H1 (cell line): ENCODE results near the gene NOP9. TPM values are rescaled to one million over a fixed set of nuclear protein-coding genes. Genes with fewer than 3 reads are reported as not detected.

ENCODE experiments used
- CTCF ChIA-PET: fragments of 300-600 bp; sonication (Branson Sonifier 250); formaldehyde crosslinking; loops from one replicate; lab custom pipeline; 2021; ENCODE audit not compliant: partially characterized antibody; lab: Charles Lee
- POLR2A ChIA-PET: fragments of 300-600 bp; sonication (Branson Sonifier 250); formaldehyde crosslinking; loops from one replicate; lab custom pipeline; 2021; ENCODE audit warnings: inconsistent platforms; ENCODE audit not compliant: partially characterized antibody; lab: Charles Lee
- DNase-seq, 2 experiments: peaks; one replicate each; pipeline versions ENCODE4 v3.0.0 to v3.0.0-alpha.2; 2010 to 2022; ENCODE audit warnings: low spot score in 2 of 2, low read depth in 1 of 2, mixed read lengths in 1 of 2
- FAIRE-seq: peaks from 2 replicates; lab custom pipeline; 2011; peaks lifted over from hg19 to GRCh38; lab: Jason Lieb, UNC
- H2AFZ ChIP-seq: 2 replicates; pipeline ENCODE4 v1.8.1; 2012; ENCODE audit warnings: low read length, inconsistent platforms
- H2AK5ac ChIP-seq: 2 replicates; pipeline ENCODE4 v1.6.1; 2013; ENCODE audit warnings: low read depth, low read length
- H2BK120ac ChIP-seq: replicated peaks from 2 replicates; pipeline ENCODE3; 2013; ENCODE audit warnings: low read depth, low read length, inconsistent platforms
- H2BK12ac ChIP-seq: 2 replicates; pipeline ENCODE4 v1.6.1; 2013; ENCODE audit warnings: low read depth, low read length
- H2BK15ac ChIP-seq: 2 replicates; pipeline ENCODE4 v1.6.1; 2013; ENCODE audit warnings: low read length
- H2BK20ac ChIP-seq: 2 replicates; pipeline ENCODE4 v1.6.1; 2013; ENCODE audit warnings: low read length
- H2BK5ac ChIP-seq: 2 replicates; pipeline ENCODE4 v1.6.1; 2013; ENCODE audit warnings: low read depth, low read length
- H3K14ac ChIP-seq: 2 replicates; pipeline ENCODE4 v1.6.1; 2013; ENCODE audit warnings: inconsistent platforms; ENCODE audit not compliant: insufficient read length
- H3K18ac ChIP-seq: 2 replicates; pipeline ENCODE4 v1.6.1; 2013; ENCODE audit warnings: low read length; ENCODE audit errors: extremely low read depth
- H3K23ac ChIP-seq: 2 replicates; pipeline ENCODE4 v1.6.1; 2013; ENCODE audit warnings: inconsistent platforms; ENCODE audit not compliant: insufficient read length
- H3K23me2 ChIP-seq: 2 replicates; pipeline ENCODE4 v1.6.1; 2013; ENCODE audit warnings: low read depth, low read length
- H3K27ac ChIP-seq: 2 replicates; pipeline ENCODE4 v1.6.1; 2011; ENCODE audit warnings: low read depth, low read length, inconsistent platforms
- H3K27me3 ChIP-seq, 4 experiments: replicated peaks in 1 of 4; 1 replicate in 1 of 4; 2 replicates in 3 of 4; pipeline versions ENCODE4 v1.6.1 to v1.8.1; 2011 to 2013; ENCODE audit warnings: low read length in 3 of 4, mild to moderate bottlenecking in 3 of 4, inconsistent platforms in 2 of 4, mixed read lengths in 2 of 4, moderate library complexity in 1 of 4; ENCODE audit not compliant: control insufficient read depth in 3 of 4, insufficient read depth in 3 of 4; ENCODE audit errors: extremely low read depth in 1 of 4
- H3K36me3 ChIP-seq, 4 experiments: 2 replicates each; pipeline versions ENCODE4 v1.6.1 to v1.8.1; 2011 to 2013; ENCODE audit warnings: mild to moderate bottlenecking in 4 of 4, low read length in 3 of 4, moderate library complexity in 2 of 4, control low read depth in 1 of 4, inconsistent platforms in 1 of 4; ENCODE audit not compliant: insufficient read depth in 4 of 4, control insufficient read depth in 2 of 4
- H3K4ac ChIP-seq: replicated peaks from 2 replicates; pipeline ENCODE3; 2013; ENCODE audit warnings: low read length, low read depth, mixed read lengths, inconsistent platforms; ENCODE audit not compliant: insufficient read length
- H3K4me1 ChIP-seq, 4 experiments: replicated peaks in 1 of 4; 1 replicate in 1 of 4; 2 replicates in 3 of 4; pipeline versions ENCODE4 v1.6.1 to v1.8.1; 2011 to 2013; ENCODE audit warnings: low read length in 3 of 4, inconsistent platforms in 2 of 4, mixed read lengths in 1 of 4; ENCODE audit not compliant: insufficient read depth in 4 of 4, control insufficient read depth in 3 of 4
- H3K4me2 ChIP-seq, 2 experiments: 2 replicates each; pipeline versions ENCODE4 v1.6.1 to v1.8.1; 2011 to 2013; ENCODE audit warnings: low read depth in 2 of 2, low read length in 2 of 2, control low read depth in 1 of 2, inconsistent platforms in 1 of 2, mild to moderate bottlenecking in 1 of 2; ENCODE audit not compliant: insufficient read depth in 1 of 2
- H3K4me3 ChIP-seq, 4 experiments: fragments of 200-600, 300-600 bp in 1 of 4; sonication (generic), shearing (Covaris generic), sonication (Bioruptor Twin) in 1 of 4; 2 replicates each; pipeline versions ENCODE4 v1.5.1 to v1.8.1; 2011 to 2016; ENCODE audit warnings: low read length in 4 of 4, low read depth in 3 of 4, control low read depth in 2 of 4, inconsistent platforms in 2 of 4, mild to moderate bottlenecking in 2 of 4, mixed read lengths in 1 of 4, moderate library complexity in 1 of 4; ENCODE audit not compliant: insufficient read depth in 2 of 4; ENCODE audit errors: extremely low read depth in 1 of 4
- H3K56ac ChIP-seq: replicated peaks from 2 replicates; pipeline ENCODE3; 2013; ENCODE audit warnings: low read depth, mild to moderate bottlenecking, mixed read lengths, low read length, inconsistent platforms; ENCODE audit not compliant: insufficient read length
- H3K79me1 ChIP-seq: 2 replicates; pipeline ENCODE4 v1.6.1; 2013; ENCODE audit warnings: low read depth, low read length, control low read depth
- H3K79me2 ChIP-seq, 2 experiments: 2 replicates each; pipeline versions ENCODE4 v1.6.1 to v1.8.1; 2012 to 2013; ENCODE audit warnings: low read length in 2 of 2, mild to moderate bottlenecking in 2 of 2, inconsistent platforms in 1 of 2; ENCODE audit not compliant: insufficient read depth in 2 of 2, control insufficient read depth in 1 of 2
- H3K9ac ChIP-seq, 4 experiments: replicated peaks in 1 of 4; 1 replicate in 1 of 4; 2 replicates in 3 of 4; pipeline versions ENCODE4 v1.6.1 to v1.8.1; 2011 to 2013; ENCODE audit warnings: low read depth in 3 of 4, low read length in 3 of 4, control low read depth in 2 of 4, mild to moderate bottlenecking in 2 of 4, moderate library complexity in 2 of 4, inconsistent platforms in 1 of 4; ENCODE audit errors: extremely low read depth in 1 of 4
- H3K9me3 ChIP-seq, 2 experiments: 2 replicates each; pipeline versions ENCODE4 v1.6.1 to v1.8.1; 2012 to 2013; ENCODE audit warnings: mild to moderate bottlenecking in 2 of 2, moderate library complexity in 2 of 2, control low read depth in 1 of 2, inconsistent platforms in 1 of 2, low read depth in 1 of 2, low read length in 1 of 2, mixed read lengths in 1 of 2; ENCODE audit not compliant: insufficient read depth in 2 of 2
- H4K20me1 ChIP-seq, 2 experiments: replicated peaks in 1 of 2; 2 replicates each; pipeline versions ENCODE3 to v1.8.1; 2011 to 2013; ENCODE audit warnings: inconsistent platforms in 2 of 2, low read length in 2 of 2, mild to moderate bottlenecking in 1 of 2; ENCODE audit not compliant: insufficient read depth in 2 of 2, control insufficient read depth in 1 of 2
- H4K5ac ChIP-seq: 2 replicates; pipeline ENCODE4 v1.6.1; 2013; ENCODE audit warnings: low read length, low read depth, mixed read lengths, inconsistent platforms; ENCODE audit not compliant: insufficient read length
- H4K8ac ChIP-seq: 2 replicates; pipeline ENCODE4 v1.8.0; 2013; ENCODE audit warnings: mild to moderate bottlenecking, moderate library complexity, low read length, inconsistent platforms; ENCODE audit not compliant: insufficient read depth; ENCODE audit errors: extremely low read depth
- H4K91ac ChIP-seq: replicated peaks from 2 replicates; pipeline ENCODE3; 2013; ENCODE audit warnings: low read length, mixed read lengths, inconsistent platforms; ENCODE audit not compliant: insufficient read length
- BRCA1 ChIP-seq: IDR thresholded peaks from 2 replicates; pipeline ENCODE4 v1.6.1; 2012; ENCODE audit warnings: low read depth, low read length, improper control_type of control experiment
- CEBPB ChIP-seq: IDR thresholded peaks from 2 replicates; pipeline ENCODE4 v1.6.1; 2012; ENCODE audit warnings: low read depth, low read length
- CREB1 ChIP-seq: IDR thresholded peaks from 2 replicates; pipeline ENCODE4 v1.6.1; 2012; ENCODE audit warnings: inconsistent platforms
- CTCF ChIP-seq, 3 experiments: IDR thresholded peaks; 1 replicate in 2 of 3; 2 replicates in 1 of 3; pipeline versions ENCODE4 v1.5.1 to v1.6.1; 2011; ENCODE audit warnings: low read length in 3 of 3, mild to moderate bottlenecking in 3 of 3, inconsistent platforms in 2 of 3, low read depth in 1 of 3, moderate library complexity in 1 of 3; ENCODE audit not compliant: insufficient read depth in 1 of 3; ENCODE audit errors: control extremely low read depth in 1 of 3
- JUND ChIP-seq: IDR thresholded peaks from 2 replicates; pipeline ENCODE4 v1.6.1; 2011; ENCODE audit warnings: mild to moderate bottlenecking, improper control_type of control experiment, low read length
- POU5F1 ChIP-seq: IDR thresholded peaks from 2 replicates; pipeline ENCODE4 v1.6.1; 2011; ENCODE audit warnings: low read depth, mild to moderate bottlenecking, low read length, moderate library complexity
- SP1 ChIP-seq: IDR thresholded peaks from 2 replicates; pipeline ENCODE4 v1.6.1; 2011; ENCODE audit warnings: low read depth, low read length
- USF2 ChIP-seq: IDR thresholded peaks from 2 replicates; pipeline ENCODE4 v1.6.1; 2011; ENCODE audit warnings: low read length, improper control_type of control experiment
- YY1 ChIP-seq: IDR thresholded peaks from 2 replicates; pipeline ENCODE4 v1.6.1; 2011; ENCODE audit warnings: low read depth, mild to moderate bottlenecking, low read length
- WGBS, 2 experiments: shearing (Covaris generic) in 1 of 2; methylation state at CpG; one replicate each; pipeline versions ENCODE4 v1.1.6 to v1.1.7; 2013 to 2015; ENCODE audit warnings: low lambda C conversion rate in 2 of 2, mixed read lengths in 2 of 2, inconsistent platforms in 1 of 2, low coverage in 1 of 2, missing lambda C conversion rate in 1 of 2; ENCODE audit not compliant: insufficient replicate concordance in 2 of 2, insufficient coverage in 1 of 2, insufficient read length in 1 of 2; ENCODE audit errors: extremely low coverage in 1 of 2, missing lambda C conversion rate in 1 of 2; 5-methylcytosine and 5-hydroxymethylcytosine counted together
- polyA plus RNA-seq, 7 experiments: library from polyadenylated mRNA; depleted of rRNA in 3 of 7; stranded (reverse) in 5 of 7; unstranded in 2 of 7; fragments of >200 nt in 5 of 7; fragments of 200-250 nt in 2 of 7; gene quantifications; 1 replicate in 5 of 7; 2 replicates in 1 of 7; 4 replicates in 1 of 7; pipeline versions ENCODE4 v1.2.1 to v1.2.3, GENCODE V29; 2011 to 2013; ENCODE audit warnings: missing spikeins in 2 of 7, mixed read lengths in 2 of 7
- total RNA-seq: library from RNA; stranded (reverse); fragmentation: NEBNext Ultra II Directional; extraction: Animal tissue kit (Norgen Biotek cat#: 25700); gene quantifications from 2 replicates; pipeline ENCODE4 v1.2.1, GENCODE V29; 2021

The NOP9 gene
- total and polyA plus RNA-seq, 2 of the 8 experiments (the other 6 are each of a cell fraction or from before 2014, with no cell fraction given): 17.8 to 34.8 TPM

GRCh38 chr14:24307575-24308341 lies 8.1 kb downstream of the NOP9 start, which contains the start of gene CIDEB:
CIDEB (minus strand) TSS chr14:24307977; CDS start chr14:24307858, 119 bp downstream.
- WGBS, 2 experiments: 72% methylated on average over 6 of the region's 6 CpGs; no CpG with 5 or more reads in 1 of the 2 experiments
- Histone ChIP-seq H2BK15ac (no peak within 1 kb of the TSS), H3K4me3 (no peak within 1 kb of the TSS), H4K91ac (no peak within 1 kb of the TSS), H2BK5ac (no peak within 1 kb of the TSS), H3K27me3 (no peaks in the 10 kb centered on the region), H2BK120ac (no peak within 1 kb of the TSS), H2BK20ac (no peak within 1 kb of the TSS), H3K56ac (no peak within 1 kb of the TSS), H3K9me3 (no peaks in the 10 kb centered on the region), H2AK5ac (no peak within 1 kb of the TSS), H3K27ac (no peak within 1 kb of the TSS), H3K9ac (no peak within 1 kb of the TSS), H3K79me2 (no peaks in the 10 kb centered on the region), H3K23me2 (peaks cover 1% of the 10 kb centered on the region; the same call in 1 of the 2 replicates), H2BK12ac (no peak within 1 kb of the TSS), H3K79me1 (no peaks in the 10 kb centered on the region), H3K4ac (no peak within 1 kb of the TSS), H3K18ac (no peak within 1 kb of the TSS), H2AFZ (no peak within 1 kb of the TSS), H4K20me1 (peaks cover 2 to 6% of the 10 kb centered on the region in 2 experiments), H3K23ac (no peak within 1 kb of the TSS), H4K8ac (no peak within 1 kb of the TSS), H3K4me2 (no peak within 1 kb of the TSS), H4K5ac (no peak within 1 kb of the TSS), H3K36me3 (peaks cover 20 to 37% (median 28%) of the 10 kb centered on the region in 4 experiments), H3K14ac (no peak within 1 kb of the TSS), H3K4me1 (no peaks in the 10 kb centered on the region)
- FAIRE-seq (no peak), DNase-seq (peak in 1 of 2 experiments; percentile 86)
- POLR2A ChIA-PET: interaction anchor here (0.6 to 3.0 kb wide), 18 partner anchors 9 to 223 kb away, joined by 3 to 18 read pairs (median 4); partner anchors contain the start of genes ADCY4, DHRS1, MDP1 and NOP9
- CTCF ChIA-PET: interaction anchor here (0.6 to 15.8 kb wide), 48 partner anchors 9 to 819 kb away, joined by 3 to 173 read pairs (median 4); partner anchors contain the start of genes ADCY4, CBLN3, CHMP4A and DHRS1
- no peak for TF ChIP-seq POU5F1
- no peak for TF ChIP-seq BRCA1
- no peak for TF ChIP-seq CREB1
- TF ChIP-seq JUND: no peak
- TF ChIP-seq CEBPB: no peak
- 0 out of 2 replicates have a peak, but pooled peaks have one; percentile 34 for TF ChIP-seq YY1
- peak; percentile 73 to 86 (median 76) for TF ChIP-seq CTCF (IDR thresholded peaks at IDR 0.05; ENCODE audit: control extremely low read depth in 1 of 3, insufficient read depth in 1 of 3, low read depth in 1 of 3, low read length in 3 of 3)
- no peak for TF ChIP-seq USF2
- no peak for TF ChIP-seq SP1
